ENCODE data around the gene APOBEC3H.

The APOBEC3H gene

DNA sequence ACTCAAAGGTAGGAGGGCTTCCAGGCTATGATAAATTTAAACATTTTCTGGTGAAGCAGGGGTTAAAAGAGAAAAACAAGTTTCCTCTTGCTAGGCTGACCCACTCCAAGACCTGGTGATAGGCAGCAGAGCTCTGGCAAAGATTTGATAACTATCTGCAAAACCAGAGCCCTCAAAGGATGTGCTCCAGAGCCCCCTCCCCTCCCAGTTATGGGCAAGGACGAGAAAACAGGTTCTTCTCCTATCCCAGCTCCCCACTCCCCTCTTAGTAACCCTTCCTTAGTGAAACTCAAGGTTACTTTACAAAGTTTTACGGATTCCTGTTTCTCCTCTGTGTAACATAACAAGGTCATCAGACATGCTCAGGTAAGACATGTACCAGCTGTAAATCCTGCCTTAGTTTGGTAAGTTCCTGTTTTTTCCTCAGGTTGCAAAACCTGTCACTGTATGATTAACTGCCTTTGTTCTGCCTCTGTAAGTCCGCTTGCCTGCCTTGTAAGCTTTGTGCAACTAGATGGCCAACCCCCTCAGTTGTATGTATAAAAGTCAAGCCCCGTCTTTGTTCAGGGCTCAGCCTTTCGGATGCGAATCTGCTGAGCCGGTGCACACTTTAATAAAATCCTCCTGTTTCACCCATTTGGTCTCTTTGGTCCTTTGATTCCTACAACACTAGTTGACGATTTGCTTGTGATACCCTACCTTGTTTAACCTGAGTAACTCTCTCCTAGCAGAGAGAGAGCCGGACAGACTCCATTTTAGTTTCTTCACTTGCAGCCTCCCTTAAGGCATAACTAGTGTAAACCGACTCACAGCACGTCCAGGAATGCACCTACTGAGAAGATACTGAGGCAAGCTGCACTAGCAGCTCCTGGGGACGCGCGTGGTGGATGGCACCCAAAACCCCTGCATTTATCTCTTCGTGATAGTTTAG is 13.9 kb downstream of the APOBEC3H start:
- DNase-seq (ENCODE audit: low spot score), result no peak

DNA sequence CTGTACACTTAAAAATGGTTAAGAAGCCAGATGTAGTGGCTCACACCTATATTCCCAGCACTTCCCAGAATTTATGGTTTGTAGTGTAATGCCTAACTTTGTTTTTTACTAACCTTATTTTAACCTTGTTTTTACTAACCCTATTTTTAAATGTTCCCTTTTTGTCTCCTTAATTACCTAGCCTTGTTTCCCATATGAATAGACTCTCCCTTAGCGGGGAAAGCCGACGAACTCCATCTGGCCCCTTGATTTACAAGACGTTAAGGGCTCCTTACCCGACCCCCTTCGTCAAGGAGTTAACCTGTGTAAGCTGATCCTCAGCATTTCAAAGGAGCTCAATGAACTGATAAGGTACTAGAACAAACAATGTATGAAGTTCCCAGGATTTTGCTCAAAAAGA is 17.1 kb downstream of the APOBEC3H start:
- DNase-seq (ENCODE audit: low spot score), result no peak

GRCh38 chr22:39115570-39115969 is 18.5 kb downstream of the APOBEC3H start:
- DNase-seq (ENCODE audit: low spot score), result no peak

- DNase-seq (ENCODE audit: low spot score), result no peak
These were observed 19.1 kb downstream of the APOBEC3H start for GRCh38 chr22:39115977-39116621.

DNA sequence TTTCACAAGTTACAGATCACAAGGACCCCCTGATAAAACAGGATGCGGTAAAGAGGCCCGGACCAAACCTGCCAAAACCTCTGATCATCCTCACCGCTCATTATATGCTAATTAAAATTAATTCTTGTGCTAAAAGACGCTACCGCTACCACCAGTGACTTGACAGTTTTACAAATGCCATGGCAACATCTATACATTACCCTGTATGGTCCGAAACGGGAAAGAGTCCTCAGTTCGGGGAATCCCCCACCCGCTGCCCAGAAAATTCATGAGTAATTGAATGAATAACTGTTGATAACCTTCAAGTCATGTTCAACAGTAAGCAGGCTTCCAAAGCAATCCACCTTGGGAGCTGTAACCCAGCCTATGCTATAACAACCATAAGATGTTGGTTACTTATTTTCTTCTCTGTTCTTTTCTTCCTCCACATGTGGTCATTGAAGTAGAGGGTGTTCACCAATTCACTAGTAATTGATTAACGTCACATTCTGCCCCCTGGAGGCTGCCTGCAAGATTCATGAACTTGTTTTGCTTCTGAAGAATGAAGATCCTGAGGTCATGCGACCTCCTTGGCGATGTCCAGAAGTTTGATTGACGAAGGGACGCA is 20.6 kb downstream of the APOBEC3H start:
- DNase-seq (ENCODE audit: low spot score), result peak; percentile 22

DNA sequence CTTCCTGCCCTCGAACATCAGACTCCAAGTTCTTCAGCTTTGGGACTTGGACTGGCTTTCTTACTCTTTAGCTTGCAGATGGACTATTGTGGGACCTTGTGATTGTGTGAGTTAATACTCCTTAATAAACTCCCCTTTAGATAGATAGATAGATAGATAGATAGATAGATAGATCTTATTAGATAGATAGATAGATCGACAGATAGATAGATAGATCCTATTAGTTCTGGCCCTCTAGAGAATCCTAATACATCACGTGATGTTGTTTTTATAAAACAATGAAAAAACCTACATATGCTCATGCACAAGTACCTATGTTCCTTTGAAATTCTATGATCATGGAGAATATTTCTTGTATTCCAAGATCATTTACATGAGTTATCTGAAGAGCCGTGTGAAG is 23.9 kb downstream of the APOBEC3H start:
- DNase-seq (ENCODE audit: low spot score), result no peak

DNA sequence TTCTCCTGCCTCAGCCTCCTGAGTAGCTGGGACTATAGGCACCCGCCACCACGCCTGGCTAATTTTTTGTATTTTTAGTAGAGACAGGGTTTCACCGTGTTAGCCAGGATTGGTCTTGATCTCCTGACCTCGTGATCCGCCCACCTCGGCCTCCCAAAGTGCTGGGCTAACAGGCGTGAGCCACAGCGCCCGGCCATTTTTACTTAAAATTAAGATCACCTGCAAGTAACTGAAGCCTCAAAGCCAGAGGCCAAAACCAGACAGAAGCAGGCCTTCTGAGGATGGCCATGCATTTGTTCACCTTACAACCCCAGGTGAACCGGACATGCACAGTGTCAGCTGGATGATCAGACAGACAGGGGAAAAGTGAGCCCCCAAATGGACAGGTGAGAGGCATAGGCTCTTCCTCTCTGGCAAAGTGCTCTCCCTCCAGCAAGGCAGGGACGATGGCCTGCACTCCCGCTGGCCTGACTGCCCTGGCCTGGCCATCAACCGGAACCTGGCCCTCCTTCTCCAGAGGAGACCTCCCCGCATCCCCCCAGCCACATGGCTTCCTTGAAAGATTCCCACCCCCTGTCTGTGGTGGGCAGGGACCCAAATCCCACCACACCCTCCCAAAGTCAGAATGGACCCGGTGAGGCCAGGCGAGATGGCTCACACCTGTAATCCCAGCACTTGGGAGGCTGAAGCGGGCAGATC is 25.9 kb downstream of the APOBEC3H start:
- no peak for DNase-seq (ENCODE audit: low spot score)

- DNase-seq (ENCODE audit: low spot score), result no peak
These were observed 26.9 kb downstream of the APOBEC3H start for GRCh38 chr22:39123751-39124581.

DNA sequence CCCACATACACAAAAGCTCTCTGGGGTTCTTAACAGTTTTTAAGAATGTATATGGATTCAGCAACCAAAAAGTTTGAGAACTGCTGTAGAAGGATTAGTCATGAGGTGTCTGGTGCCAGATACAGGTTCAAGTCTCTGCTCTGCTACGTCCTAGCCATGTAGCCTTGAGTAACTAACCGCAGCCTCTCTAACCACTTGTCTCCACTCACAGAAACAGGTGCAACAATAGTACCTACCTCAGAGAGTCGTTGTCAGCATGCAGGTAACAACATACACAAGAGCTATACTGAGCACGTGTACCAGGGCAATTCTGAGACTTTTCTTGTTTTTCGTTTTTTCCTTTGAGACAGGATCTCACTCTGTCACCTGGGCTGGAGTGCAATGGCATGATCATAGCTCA is 28.6 kb downstream of the APOBEC3H start:
- no peak for DNase-seq (ENCODE audit: low spot score)

DNA sequence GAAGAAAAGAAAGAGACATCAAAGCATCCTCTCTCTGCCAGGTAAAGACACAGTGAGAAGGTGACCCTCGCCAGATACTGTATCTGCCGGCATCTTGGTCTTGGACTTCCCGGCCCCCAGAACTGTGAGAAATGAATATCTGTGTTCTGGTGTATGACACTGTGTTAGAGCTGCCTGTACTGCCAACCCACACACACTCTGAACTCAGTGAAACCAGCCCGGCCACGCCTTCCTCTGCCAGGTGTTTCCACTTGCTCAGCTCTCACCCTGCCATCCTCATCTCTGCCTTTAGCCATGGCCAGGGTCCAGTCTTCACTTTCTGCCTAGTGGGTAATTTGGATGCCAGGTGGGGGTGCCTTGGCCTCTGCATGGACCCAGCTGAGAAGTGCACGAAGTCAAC is 31.5 kb downstream of the APOBEC3H start:
- no peak for DNase-seq (ENCODE audit: low spot score)

DNA sequence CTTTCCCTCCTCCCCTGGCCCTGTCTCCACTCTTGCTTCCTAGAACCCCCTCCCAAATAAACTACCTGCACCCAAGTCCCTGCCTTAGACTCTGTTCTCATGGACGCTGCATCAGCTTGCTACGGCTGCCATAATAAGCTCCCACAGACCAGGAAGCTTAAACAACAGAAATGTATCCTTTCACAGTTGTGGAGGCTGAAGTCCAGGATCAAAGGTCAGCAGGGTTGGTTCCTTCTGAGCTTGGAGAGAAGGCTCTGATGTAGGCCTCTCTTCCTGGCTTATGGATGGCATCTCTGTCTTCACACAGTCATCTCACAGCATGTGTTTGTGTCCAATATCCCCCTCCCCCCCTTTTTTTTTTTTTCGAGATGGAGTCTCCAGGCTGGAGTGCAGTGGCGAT is 32.0 kb downstream of the APOBEC3H start:
- DNase-seq (ENCODE audit: low spot score), result no peak

DNA sequence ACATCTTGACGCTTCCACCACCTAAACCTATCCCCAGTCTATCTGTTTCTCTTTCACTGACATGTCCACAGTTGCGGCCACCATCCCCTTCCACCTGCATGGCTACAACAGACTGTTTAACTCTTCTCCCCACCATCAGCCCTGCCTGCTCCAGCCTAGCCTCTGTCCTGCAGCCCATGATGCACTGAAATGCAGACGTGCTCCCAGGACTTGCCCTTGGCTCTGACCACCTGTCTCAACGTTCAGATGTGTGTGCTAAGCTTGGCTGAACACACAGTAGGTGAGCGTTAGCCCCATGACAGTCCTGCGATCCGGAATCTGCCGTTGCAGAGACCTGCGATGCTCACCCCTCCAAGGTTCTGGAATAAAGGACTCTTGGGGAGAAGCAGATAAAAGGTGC is 32.7 kb downstream of the APOBEC3H start:
- DNase-seq (ENCODE audit: low spot score), result no peak

DNA sequence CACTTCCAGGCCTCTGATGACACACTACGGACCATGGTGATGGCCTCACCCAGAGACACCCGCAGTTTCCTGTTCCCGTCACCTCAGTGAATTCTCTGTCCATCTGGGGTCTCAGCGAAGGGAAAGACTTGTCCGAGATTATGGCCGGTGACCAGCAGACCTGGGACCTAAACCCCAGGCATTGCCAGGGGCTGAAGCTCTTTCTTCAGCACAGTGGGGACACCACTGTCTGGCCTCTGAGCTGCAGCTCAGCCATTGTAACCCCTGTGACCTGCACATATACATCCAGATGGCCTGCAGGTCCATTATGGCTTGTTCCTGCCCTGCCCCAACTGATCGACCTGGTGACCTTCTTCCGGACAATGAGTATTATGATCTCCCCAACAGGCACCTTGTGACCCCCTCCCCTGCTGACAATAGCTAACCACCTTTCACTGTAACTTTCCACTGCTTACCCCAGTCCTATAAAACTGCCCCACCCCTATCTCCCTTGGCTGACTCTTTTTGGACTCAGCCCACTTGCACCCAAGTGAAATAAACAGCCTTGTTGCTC is 33.2 kb downstream of the APOBEC3H start:
- DNase-seq (ENCODE audit: low spot score), result no peak

DNA sequence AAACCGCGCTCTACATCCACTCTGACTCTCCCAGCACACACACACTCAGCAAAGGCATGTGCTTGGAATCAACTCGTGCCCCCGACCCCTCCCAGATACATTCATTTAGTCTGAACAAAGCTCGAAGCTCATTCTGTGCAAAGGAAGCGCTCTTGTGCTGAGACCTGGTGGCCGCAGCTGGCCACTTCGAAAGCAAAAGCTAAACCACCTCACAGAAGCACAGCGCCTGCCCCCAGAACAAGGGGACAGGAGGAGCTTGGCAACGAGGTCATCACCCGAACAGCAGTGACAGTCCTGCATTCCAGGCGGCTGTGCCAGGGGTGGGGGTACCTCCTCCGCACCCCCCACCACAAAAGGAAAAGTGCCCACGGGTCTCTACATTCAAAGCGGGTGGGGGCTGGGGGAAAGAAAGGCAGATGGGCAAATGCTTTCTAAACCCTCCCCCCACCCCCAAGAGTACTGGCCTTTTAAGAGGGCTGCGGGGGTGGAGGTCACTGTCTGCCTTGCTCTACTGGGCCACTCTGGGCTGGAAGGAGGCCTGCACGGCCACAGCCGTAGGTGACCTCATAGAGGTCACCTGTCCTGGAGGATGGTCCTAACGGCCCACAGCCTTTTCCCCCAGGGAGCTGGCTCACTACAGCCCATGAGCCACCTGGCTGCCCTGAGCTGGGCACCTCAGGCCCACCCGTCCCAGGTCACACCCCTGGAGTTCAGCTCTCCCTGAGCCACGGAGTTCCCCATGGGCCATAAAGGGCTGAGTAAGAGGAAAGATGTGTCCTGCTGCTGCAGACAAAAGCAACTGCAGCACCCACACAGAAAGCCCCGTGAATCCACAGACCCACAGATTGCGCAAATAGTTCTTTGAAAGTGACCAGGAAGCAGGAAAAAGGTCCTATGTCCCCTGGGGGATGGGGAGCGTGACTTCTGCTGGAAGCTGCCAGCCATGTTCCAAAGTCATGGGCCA is 34.1 kb downstream of the APOBEC3H start:
- DNase-seq (ENCODE audit: low spot score), result no peak

- no peak for DNase-seq (ENCODE audit: low spot score)
These were observed 35.2 kb downstream of the APOBEC3H start for GRCh38 chr22:39132281-39132680.

GRCh38 chr22:39132871-39133524 is 36.0 kb downstream of the APOBEC3H start:
- no peak for DNase-seq (ENCODE audit: low spot score)

GRCh38 chr22:39133871-39134270 is 36.8 kb downstream of the APOBEC3H start:
- DNase-seq (ENCODE audit: low spot score), result no peak

DNA sequence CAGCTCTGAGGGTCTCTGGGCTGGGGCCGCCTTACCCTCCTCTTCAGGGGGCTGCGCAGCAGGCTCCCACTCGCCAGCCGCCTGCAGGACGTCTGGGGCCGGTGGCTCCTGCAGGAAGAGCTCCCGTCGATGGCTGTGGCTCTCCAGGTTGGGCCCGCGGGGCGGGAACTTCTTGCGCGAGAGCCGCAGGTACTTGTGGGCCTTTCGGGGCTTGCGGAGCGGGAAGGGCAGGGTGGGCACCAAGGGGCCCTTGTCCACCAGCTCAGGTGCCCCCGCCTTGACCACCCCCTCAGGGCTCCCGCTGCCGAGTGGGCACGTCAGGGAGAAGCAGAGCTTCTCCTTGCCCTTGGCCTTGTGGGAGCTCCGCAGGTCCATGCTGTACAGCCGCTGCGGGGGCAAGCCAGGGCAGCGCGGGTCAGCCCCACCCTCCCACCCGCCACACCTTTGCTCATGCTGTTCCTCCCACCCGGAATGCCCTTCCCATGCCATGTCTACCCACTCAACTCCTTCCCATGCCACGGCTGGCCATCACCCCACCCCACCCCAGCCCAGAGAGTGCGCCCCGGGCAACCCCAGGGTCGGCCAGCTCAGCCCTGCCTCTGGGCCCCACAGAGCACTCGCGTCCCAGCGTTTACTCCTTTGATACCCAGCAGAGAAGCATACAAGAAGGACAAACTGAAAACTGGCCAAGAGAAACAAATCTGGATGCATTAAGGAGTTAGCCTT is 37.5 kb downstream of the APOBEC3H start:
- no peak for DNase-seq (ENCODE audit: low spot score)

Data from globus pallidus (tissue), 1 donor.